GM21528 (cell line): ENCODE results near the gene ERFL.
"Not testable (repeated sequence)": the region's sequence is repeated elsewhere in the genome, so short reads cannot be mapped to it uniquely, and the experiment has no call there.

Experiments used
- ATAC-seq: cut with Tn5 transposase; IDR thresholded peaks from one replicate; pipeline ENCODE4 v1.9.1; 2021; ENCODE audit warnings: mild to moderate bottlenecking, moderate library complexity; ENCODE audit not compliant: unreplicated experiment, low FRiP score

The ERFL gene

DNA sequence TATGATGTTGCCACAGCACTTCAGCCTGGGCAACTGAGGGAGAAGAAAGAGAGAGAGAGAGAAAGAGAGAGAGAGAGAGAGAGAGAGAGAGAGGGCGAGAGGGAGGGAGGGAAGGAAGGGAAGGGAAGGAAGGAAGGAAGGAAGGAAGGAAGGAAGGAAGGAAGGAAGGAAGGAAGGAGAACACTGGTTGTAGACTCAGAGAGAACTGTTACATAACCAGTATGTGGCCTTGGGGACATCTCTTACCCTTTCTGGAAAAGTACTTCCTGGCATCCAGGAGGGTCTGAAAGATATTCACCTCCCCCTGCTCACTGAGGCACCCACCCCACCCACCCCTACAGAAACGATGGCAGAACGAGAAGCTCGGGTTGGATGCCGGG lies 47.9 kb downstream of the ERFL start:
- ATAC-seq = no peak

DNA sequence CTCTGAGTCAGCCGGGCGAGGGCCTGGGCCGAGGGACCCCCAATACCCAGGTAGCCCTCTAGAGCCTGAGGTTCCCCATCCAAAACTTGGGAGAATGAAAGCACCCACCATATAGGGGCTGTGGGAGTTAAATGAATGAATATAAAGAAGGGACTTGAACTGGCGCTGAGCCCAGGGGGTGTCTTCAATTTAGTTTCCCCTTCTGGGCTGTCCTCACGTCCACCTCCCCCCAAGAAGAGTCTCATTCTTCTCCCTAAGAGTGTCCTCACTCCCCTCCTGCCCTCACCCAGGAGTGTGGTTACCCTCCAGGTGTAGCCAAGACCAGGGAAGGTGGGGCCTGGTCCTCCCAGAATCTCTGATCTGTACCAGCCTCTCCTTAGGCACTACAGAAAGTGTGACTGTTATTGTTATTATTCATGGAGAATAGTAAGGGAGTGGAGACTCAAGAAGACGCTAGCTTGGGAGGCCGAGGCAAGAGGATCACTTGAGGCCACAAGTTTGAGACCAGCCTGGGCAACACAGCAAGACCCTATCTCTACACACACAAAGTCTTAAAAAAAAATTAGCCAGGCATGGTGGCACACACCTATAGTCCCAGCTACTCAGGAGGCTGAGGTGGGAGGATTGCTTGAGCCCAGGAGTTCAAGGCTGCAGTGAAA lies 48.5 kb downstream of the ERFL start:
- ATAC-seq = no peak

DNA sequence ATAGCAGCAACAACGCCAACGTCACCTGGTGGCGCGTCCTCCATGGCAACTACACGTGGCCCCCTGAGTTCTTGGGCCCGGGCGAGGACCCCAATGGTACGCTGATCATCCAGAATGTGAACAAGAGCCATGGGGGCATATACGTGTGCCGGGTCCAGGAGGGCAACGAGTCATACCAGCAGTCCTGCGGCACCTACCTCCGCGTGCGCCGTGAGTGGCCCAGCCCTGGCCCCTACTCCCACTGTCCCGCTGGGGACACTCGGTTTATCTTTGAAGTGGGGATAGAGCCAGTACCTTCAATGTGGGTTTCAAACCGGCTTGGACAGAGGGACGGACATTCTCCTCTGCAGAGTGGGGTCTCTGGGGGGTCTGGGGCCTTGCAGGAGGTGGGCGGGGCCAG lies 49.2 kb downstream of the ERFL start:
- no peak for ATAC-seq

DNA sequence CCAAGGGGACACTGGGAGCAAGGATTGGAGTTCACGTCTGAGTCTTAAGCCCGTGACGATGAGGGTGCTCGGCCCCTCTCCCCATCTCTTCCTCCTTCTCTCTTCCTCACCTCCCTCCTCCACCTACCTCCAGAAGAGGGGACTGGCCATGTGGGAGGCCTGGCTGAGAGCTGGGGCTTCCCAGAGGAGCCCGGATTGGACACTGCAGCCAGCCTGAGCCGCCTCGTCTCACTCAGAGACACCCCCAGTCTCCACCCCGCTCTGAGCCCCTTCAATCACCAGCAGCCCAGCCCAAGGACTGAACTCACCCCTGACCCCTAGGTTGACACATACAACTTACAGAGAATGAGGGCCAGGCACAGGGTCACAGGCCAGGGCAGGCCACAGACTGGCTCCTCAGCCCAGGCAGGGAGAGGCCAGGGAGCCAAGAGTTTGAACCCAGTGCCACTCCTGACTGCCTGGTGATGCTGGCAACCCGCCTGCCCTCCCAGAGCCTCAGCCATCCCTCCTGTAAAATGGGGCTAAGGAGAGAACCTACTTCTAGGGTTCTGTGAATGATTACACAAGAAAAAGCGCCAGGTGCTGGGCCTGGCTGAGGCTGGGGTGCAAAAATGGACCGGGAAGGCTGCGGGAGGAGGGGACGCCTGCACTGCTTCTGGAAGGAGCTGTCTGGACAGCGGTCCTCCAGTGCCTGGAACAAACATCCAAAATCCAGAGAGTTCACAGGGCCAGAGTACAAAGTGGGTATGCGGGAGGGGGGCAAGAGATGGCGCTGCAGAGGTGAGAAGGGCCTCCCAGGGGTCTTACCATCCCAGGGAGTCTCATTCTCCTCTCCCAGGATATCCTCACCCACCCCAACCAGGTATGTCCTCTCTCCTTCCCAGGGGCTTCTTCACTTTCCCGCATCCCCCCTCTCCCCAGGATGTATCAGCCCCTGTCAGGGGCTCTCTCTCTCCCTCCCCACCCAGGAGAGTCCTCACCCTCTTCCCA lies 50.0 kb downstream of the ERFL start:
- no peak for ATAC-seq

DNA sequence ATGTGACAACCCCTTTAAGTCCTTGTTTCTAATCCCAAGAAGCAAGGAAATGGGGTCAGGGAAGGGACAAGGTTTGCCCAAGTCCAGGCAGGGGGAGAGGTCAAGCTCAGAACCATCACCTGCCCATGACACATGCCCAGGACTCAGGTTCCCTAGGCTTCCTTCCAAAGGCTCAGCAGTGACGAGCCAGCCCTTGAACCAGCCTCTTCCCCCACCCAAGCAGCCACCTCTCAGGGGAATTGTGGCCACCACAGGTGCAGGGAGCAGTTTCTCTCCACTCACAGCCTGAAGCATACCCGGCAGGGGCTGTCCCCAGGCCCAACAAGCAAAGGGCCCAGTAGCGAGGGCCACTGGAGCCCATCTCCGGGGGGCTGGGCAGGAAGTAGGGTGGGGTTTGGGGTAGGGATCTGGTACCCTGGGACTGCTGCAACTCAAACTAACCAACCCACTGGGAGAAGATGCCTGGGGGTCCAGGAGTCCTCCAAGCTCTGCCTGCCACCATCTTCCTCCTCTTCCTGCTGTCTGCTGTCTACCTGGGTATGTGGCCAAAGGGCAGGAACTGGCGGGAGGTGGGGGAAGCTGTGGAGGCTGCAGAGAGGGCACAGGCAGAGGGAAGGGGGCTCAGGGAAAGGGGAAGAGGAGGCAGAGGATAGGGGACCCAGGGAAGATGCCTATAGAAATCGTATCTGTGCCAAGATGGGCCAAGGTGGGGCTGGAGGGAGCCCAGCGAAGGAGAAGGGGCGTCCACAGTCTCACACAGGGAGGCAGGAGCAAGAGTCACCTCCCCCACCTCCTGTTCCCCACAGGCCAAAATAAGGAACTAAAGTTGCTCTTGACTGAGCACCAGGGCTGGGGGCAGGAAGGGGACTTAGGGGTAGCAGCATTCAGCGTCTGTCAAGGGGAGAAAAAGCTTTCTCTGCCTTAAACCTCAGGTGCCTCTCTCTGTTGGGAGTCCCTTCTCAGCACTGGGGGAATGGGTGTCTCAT lies 51.1 kb downstream of the ERFL start, which contains the start of gene CD79A:
Gene CD79A (plus strand): TSS at position 433 of the 986 bp plus-strand sequence. CDS start 26 bp downstream, at position 459.
- peak; percentile 49 for ATAC-seq

DNA sequence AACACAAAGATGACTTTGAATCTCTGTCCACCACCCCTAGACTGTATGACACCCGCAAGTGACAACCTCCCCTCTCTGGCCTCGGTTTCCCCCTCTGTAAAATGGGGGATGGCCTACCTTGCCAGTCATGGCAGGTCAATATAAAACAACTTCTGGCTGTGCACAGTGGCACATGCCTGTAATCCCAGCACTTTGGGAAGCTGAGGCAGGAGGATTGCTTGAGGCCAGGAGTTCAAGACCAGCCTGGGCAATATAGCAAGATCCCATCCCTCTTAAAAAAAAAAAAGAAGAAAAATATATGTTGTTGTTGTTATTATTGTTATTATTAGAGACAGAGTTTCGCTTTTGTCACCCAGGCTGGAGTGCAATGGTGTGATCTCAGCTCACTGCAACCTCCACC lies 52.3 kb downstream of the ERFL start:
- not testable (repeated sequence) for ATAC-seq

DNA sequence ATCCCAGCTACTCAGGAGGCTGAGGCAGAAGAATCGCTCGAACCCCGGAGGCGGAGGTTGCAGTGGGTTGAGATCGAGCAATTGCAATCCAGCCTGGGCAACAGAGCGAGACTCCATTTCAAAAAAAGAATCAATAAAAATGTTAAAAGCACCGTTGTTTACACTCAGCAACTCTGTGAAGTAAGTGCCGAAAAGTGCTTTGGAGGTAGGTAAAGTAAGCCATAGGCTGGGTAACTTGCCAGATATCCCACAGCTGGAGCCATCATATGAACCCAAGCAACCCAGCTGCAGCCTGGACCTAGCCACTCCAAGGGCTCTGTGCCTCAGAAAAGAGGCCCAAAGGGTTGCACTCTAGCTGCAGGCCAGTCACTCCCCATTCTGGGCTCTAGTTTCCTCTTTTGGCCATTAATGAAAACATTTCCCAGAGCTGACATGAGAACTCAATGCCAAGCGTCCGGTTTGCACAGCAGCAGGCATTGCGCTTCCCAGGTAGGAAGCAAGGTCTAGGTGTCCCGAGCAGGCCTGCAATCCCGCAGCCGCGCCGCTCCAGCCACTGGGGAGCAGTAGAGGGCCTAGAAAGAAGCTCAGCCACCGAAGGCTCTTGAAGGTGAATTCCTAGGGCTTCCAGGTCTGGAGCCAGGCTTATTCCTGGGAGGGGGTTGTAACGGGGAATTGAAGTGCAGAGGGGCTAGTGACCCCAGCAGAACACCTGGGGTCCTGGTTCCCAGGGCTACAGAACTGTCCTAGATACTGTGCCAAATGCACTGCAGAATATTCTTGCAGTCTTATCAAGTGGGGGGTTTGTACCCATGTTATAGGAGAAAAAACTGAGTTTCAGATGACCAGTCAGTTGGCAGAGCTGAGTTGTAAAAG lies 55.2 kb downstream of the ERFL start:
- no peak for ATAC-seq

DNA sequence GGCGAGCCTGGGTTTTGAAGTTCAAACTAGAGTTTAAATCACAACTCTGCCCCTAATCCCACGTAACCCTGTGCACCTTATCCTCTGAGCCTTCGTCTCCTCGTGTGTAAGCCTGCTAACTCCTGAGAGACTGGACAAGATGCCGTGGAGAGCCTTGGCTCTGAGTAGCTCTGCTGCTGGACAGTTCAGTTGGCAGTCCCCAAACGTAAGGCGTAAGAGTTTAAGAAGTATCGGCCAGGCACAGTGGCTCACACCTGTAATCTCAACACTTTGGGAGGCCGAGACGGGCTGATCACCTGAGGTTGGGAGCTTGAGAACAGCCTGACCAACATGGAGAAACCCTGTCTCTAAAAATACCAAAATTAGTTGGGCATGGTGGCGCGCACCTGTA lies 55.9 kb downstream of the ERFL start:
- ATAC-seq = no peak

DNA sequence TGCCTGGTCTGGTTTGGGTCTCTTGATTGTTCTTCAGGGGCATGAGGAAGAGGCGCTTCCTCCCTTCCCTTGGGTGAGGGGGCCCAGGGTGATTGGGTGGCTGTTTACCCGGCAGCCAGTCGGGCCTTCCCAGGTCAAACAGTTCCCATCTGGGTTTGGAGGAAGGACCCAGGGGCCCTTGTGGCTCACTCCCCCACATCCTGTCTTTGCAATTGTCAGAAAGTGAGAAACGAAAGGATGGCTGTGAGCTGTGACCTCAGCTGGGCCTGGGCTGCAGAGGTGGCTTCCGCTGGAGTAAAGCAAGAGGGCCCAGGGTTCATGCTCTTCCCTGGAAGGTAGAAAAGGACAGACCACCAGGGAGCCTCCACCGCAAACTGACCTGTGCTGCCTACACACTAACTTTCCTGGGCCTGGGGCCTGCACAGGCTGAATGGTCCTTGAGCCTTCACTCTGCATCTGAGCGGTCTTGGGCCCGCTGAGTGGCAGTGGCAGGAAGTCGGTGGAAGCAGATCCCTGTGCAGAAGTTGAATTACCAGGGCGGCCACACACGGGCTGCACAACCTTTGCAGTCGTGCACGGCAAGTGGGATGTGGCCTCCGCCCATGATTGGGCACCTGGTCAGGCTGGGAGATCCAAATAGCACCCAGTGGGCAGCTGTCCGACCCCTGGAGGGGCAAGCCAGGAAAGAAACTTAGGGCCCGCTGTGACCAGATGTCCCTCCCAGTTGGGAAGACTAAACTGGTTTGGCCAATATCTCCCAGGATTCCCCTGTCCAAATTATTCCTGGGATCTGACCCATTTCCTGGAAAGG lies 56.5 kb downstream of the ERFL start:
- no peak for ATAC-seq

DNA sequence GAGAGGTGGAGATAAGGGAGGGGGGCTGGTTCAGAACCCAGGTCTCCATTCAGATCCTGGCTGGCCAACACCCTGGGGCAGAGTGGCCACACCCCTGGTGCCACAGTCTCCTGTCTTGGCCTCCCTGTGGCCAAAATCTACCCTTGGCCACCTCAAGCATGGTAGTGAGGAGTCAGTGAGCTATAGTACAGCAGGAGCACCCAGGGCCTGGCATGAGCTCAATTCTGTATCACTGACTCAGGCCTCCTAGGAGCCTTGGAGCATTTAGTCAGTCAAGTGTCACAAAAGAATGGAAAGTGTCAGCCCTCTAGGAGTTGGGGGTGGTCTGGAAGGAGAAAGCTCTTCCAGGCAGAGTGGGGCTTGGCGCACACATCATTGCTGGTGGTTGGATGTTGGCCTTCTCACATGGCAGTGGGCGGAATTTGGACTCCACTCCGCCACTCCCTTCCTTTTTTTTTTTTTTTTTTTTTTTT lies 57.8 kb downstream of the ERFL start:
- ATAC-seq = no peak

DNA sequence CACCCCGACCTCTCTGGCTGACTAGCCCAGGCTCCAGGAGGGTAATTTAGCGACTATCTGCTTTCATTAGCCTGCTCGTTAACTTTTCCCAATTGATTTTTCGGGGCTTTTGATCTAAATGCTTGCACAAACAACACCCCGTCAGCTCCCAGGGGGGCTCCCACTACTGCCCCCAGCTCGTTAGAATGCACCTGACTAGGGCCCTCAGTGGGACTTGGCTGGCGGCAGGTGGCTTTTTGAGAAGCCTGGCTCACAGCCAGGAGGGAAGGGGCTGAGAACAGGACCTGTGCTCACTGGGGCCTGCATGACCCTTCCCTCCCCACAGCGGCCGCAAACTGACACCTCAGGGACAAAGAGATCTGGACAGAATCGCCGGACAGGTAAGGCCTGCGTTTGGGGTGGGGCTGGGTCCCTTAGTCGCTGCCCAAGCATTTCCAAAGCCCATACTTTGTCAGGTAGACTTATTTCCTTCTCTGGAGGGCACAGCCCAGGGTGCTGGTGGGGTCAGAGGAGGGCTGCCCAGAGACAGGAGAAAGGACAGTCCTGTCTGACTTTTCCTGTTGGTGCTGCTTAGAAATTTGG lies 58.8 kb downstream of the ERFL start:
- ATAC-seq = no peak

DNA sequence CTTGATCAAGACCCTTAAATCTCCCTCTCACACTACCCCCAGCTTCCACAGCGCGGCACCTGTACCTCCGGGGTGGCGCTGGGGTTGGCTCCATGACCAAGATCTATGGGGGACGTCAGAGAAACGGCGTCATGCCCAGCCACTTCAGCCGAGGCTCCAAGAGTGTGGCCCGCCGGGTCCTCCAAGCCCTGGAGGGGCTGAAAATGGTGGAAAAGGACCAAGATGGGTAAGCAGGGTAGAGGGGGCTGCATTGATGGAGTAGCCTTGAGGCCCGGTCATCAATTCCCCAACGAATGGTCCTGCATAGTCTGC lies 59.3 kb downstream of the ERFL start:
- no peak for ATAC-seq

DNA sequence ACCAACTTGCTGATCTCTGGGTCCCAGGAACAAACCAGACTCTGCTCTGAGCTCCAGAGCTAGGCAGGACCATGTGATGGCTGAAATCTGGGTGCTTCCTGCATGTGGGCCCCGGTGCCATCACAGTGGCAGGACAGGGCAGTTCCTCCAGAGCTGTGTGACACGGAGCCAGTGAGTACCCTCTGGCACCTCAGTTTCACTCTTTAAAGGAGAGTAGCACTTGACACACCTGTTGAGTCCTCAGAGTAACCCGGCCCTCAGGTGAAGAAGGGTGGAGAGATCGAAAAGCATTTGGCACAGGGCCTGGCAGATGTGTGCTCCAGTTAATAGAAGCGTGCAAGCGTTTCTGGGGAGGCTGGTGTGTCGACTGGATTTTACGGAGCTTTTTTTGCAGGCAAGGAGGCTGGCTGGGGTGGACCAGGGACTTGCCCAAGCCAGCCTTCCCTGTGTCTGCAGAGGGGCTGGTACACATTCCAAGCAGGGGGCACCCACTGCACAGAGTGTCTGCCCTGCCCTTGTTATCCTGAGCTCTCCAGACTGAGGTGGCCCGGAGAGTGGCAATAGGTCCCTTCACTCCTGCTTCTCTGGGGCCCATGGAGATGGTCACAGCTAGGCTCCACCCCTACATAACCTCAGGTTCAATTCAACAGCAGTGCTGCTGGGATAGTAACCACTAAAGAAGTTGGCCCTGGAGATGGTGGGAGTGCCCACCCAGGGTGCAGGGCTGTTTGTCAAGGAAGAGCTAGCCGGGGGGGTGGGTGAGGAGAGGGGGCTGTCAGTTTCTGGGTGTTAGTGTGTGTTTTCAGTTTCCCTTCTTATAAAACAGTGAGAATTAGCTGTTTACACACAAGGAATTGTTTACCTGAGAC lies 59.9 kb downstream of the ERFL start:
- no peak for ATAC-seq

DNA sequence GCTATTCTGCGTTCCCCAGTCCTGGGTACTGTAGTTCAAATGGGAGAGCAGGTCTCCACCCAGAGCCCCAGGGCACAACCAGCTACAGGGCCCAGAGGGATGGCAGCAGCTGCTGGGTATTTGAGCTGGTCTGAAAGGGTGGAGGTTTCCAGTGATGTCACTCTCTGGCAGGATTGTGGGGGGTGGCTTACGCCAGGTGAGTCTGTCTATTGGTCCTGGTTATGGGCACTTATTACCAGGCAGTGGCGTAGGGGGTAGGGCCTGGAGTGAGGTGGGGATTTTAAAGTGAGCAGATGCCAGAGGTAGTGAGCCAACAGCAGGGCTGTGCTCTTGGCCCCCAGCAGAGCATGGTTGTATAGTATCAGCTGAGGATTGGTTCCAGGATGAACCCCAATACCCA lies 62.0 kb downstream of the ERFL start:
- ATAC-seq = no peak

DNA sequence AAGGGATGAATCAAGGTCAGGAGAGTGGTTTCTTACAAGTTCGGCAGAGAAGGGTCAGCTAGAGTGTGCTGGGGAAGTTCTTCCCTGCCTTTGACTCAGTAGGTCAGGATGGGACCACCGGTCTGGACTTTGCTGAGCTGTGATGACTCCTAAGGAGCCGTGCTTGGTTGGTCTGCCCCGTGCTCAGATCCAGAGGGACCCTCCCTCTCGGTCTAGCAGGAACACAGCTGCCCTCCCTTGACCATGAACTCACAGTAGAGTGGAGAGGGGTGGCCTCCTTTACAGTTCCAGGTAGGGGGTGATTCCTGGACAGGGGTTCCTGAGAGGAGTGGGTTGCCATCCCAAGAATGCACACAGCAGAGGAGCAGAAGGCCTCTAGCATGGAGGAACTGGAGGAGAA lies 63.9 kb downstream of the ERFL start:
- ATAC-seq = no peak

DNA sequence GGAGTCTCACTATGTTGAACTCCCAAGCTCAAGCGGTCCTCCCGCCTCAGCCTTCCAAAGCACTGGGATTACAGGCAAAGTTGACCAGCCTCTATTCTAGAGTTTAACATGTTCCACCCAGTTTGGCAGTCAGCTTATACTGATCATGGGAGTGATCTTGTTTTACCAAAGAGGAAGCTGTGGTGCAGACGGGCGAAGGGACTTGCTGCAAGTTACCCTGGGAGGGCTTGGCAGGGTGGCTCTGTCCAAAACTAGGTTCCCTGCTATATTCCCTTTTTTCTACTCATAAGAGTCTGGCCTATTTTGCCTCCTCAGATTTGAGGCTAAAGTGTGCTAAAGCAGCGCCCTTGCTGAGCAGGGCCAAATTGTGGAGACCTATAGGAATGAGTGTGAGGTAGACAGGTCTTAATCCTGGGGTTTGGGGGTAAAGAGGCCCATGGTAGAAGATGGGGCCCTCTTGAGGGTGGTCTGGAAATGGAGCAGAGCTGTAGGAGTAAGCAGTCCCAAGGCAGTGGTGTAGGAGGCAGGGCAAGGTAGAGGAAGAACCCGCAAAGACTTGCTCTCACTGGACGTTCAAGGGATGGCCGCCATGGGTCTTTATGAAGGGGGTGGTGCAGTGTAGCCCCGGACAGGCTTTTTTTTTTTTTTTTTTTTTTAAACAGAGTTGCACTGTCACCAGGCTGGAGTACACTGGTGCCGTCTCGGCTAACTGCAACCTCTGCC lies 64.9 kb downstream of the ERFL start:
- ATAC-seq = no peak

DNA sequence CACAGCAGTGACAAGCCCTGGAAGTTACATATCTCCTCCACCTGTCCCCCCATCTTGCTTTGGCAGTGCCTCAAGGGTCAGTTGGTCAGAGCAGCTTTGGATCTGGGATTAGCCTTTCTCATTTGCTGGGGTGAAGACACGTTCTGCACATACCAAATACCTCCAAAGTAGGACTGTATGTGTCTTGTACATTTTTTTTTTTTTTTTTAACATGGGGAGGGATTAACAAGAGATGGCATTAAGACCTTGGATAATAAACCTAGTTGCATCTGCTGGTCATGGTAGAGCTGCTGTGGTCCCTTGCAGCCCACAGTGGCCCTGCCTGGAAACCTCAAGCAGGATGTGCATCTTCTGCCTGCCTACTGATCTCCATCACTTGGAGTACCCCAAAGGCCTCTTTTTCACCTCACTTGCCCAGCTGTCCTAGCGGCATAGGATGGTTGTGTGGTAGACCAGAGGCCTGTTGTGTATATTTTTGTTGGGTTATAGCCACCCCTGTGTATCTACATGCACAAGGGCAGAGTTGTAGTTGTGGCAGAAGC lies 65.7 kb downstream of the ERFL start:
- no peak for ATAC-seq
